NK-92 (cell line): ENCODE measurements around the gene IL20RA.
"Not testable (repeated sequence)": the region's sequence is repeated elsewhere in the genome, so short reads cannot be mapped to it uniquely, and the experiment has no call there.

Experiments used
- DNase-seq: peaks from one replicate; lab custom pipeline; 2025; ENCODE audit not compliant: unreplicated experiment; lab: John Stamatoyannopoulos, UW

The IL20RA gene

GRCh38 chr6:137044366-137045221 lies at the start of gene IL20RA:
IL20RA (minus strand) TSS chr6:137044965; CDS start chr6:137044728, 237 bp downstream.
- DNase-seq = no peak

- no peak for DNase-seq
Observed at GRCh38 chr6:137093183-137094069, 48.7 kb upstream of the IL20RA start.

GRCh38 chr6:137092018-137092417 lies 47.3 kb upstream of the IL20RA start:
- DNase-seq = no peak

GRCh38 chr6:137089305-137089704 lies 44.5 kb upstream of the IL20RA start:
- no peak for DNase-seq

GRCh38 chr6:137087902-137088301 lies 43.1 kb upstream of the IL20RA start:
- DNase-seq = no peak

- DNase-seq = no peak
Observed at GRCh38 chr6:137086031-137086430, 41.3 kb upstream of the IL20RA start.

GRCh38 chr6:137084865-137085617 lies 40.3 kb upstream of the IL20RA start:
- DNase-seq = no peak

- DNase-seq = no peak
Observed at GRCh38 chr6:137084090-137084489, 39.3 kb upstream of the IL20RA start.

GRCh38 chr6:137081997-137082396 lies 37.2 kb upstream of the IL20RA start:
- DNase-seq = no peak

- DNase-seq = no peak
Observed at GRCh38 chr6:137080711-137081110, 35.9 kb upstream of the IL20RA start.

- no peak for DNase-seq
Observed at GRCh38 chr6:137076277-137077068, 31.7 kb upstream of the IL20RA start.

- DNase-seq = not testable (repeated sequence)
Observed at GRCh38 chr6:137075790-137076189, 31.0 kb upstream of the IL20RA start.

- no peak for DNase-seq
Observed at GRCh38 chr6:137070303-137070702, 25.5 kb upstream of the IL20RA start.

GRCh38 chr6:137067399-137067798 lies 22.6 kb upstream of the IL20RA start:
- no peak for DNase-seq

- DNase-seq = no peak
Observed at GRCh38 chr6:137058037-137058436, 13.3 kb upstream of the IL20RA start.

GRCh38 chr6:137056121-137056880 lies 11.5 kb upstream of the IL20RA start:
- DNase-seq = no peak

GRCh38 chr6:137051790-137052472 lies 7.2 kb upstream of the IL20RA start:
- DNase-seq = no peak

GRCh38 chr6:137049095-137049494 lies 4.3 kb upstream of the IL20RA start:
- no peak for DNase-seq

GRCh38 chr6:137046871-137047412 lies 2.2 kb upstream of the IL20RA start:
- no peak for DNase-seq
